HuH-7 (cell line): Measurements from ENCODE around the gene NCOA1.
"Not testable (repeated sequence)": the region's sequence is repeated elsewhere in the genome, so short reads cannot be mapped to it uniquely, and the experiment has no call there.

Experiments used
- DNase-seq: peaks from one replicate; pipeline ENCODE4 v3.0.0; 2011; ENCODE audit warnings: low spot score

The NCOA1 gene

GRCh38 chr2:24477229-24477628, 13.8 kb upstream of the NCOA1 start:
- DNase-seq: peak; percentile 15

DNA sequence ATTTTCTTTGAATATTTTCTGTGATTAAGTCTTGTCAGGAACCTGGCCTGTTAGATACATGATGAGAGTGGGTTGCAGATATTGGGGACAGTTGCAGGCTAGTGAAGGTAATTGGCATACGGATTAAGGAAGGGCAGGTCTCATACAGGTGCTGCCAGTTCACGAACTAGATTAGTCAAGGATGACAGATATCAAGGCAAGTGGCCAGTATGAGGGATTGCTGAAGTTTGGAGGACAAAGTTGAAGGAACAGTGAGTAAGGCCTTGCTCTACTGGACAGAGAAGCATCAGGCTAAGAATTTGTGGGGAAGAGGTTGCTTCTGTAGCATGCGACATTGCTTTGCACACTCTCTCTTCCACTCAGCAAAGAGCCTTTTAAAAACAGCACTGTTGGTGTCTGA, 12.8 kb upstream of the NCOA1 start:
- DNase-seq: no peak

DNA sequence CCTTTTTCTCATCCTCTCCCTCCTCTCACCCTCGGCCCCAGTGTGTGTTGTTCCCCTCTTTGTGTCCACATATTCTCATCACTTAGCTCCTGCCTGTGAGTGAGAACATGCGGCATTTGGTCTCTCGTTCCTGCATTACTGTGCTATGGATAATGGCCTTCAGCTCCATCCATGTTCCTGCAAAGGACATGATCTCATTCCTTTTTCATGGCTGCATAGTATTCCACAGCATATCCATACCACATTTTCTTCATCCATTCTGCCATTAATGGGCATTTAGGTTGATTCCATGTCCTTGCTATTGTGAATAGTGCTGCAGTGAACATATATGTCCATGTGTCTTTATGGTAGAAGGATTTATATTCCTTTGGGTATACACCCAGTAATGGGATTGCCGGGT, 10.8 kb upstream of the NCOA1 start:
- no peak for DNase-seq

DNA sequence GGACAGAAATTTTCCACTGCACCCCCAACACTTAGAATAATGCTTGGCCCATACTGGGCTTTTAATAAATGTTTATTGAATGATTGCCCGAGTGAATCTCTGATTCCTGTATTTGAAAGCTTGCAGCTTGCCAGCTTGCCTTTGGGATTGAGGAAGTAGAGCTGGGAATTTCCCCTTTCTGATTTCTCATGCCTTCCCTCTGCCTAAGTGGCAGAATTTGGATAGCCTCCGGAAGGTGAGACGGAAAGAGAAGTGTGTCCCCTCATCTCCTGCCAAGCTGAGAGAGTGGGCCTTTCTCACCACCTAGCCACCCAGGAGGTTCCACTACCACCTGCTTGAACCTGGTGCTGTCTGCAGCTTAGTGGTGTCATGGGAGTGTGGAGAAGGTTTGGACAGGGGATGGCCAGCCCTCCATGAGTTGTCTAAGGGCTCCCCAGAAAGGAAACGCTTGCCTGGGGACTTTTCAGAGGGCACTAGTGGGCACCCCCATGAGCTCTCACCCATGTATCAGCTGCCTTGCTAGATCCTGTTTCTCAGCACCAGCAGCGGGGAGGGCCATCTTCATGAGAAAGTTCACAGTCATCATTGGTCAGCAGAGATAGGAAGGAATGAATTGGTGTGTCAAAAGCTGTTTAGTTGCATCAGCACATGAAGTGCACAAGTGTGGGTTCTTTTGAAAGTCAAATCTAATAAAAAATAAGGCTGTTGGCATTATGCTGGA, 8.6 kb upstream of the NCOA1 start:
- DNase-seq: no peak

DNA sequence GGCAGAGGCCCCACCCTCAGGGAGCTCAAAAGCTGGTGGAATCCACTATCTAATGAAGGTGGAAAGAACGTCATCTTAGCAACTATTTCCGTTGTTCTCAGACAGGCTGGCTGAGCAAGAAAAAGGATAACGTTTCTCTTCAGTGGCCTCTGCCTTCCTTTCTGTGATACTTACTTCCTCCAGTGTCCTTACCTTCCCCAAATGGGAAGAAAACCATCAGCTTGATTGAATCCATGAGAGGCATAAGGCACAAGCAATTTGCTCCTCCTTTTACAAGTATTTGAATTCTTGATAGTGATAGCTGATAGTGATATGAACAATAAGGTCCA, 8.1 kb upstream of the NCOA1 start:
- no peak for DNase-seq

DNA sequence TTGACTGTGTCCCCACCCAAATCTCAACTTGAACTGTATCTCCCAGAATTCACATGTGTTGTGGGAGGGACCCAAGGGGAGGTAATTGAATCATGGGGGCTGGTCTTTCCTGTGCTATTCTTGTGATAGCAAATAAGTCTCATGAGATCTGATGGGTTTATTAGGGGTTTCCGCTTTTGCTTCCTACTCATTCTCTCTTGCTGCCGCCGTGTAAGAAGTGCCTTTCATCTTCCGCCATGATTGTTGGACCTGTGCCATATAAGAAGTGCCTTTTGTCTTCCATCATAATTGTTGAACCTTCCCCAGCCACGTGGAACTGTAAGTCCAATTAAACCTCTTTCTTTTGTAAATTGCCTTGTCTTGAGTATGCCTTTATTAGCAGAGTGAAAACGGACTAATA, 6.4 kb upstream of the NCOA1 start:
- not testable (repeated sequence) for DNase-seq

DNA sequence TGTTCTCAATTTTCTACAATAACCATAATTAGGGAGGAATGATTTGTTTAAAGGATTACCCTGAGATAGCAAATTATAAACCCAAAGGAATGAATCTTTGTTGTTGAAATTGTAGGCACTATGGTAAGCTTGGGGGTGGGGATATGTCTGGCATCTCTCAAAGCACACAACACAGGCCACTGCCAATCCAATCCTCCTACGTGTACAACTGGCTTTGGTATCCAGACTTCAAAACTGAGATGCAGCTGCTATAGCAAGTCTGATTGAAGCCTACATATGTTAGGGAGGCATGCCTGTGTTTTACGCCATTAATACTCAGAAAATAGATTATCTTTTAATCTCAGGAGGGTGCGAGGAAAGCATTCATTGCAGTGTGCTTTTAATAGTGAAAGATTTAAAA, 5.9 kb upstream of the NCOA1 start:
- DNase-seq: no peak

GRCh38 chr2:24486636-24487205, 4.3 kb upstream of the NCOA1 start:
- DNase-seq: peak; percentile 23

- DNase-seq: peak; percentile 23
These were observed 1.4 kb upstream of the NCOA1 start for GRCh38 chr2:24489465-24490180.

DNA sequence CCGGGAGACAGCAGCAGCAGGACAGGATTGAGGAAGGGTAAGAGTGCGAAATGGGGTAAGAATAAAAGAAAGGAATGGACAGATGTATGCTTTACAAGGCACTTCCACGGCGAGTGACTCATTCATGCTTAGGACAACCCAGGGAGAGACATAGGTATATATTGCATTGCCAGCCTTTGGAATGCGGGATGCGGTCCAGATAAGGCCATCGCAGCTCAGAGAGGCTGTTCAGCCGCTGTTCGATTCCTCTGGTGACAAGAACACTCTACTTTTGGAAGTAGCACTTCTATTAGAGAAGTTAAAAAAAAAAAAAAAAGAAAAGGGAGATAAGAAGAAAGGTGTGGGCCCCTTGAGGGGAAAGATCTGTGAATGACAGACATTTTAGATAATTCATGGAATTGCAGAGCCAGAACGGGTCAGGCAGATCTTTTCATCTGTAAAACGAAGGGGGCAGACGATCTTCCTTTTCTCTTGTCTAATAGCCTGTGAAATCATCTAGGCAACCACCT, 819 bp upstream of the NCOA1 start:
- peak; percentile 20 for DNase-seq

GRCh38 chr2:24491542-24492420, 727 bp downstream of the NCOA1 start:
- peak; percentile 56 for DNase-seq

GRCh38 chr2:24492421-24493279, 1.6 kb downstream of the NCOA1 start:
- peak; percentile 22 for DNase-seq

GRCh38 chr2:24493713-24494112, 2.7 kb downstream of the NCOA1 start:
- DNase-seq: no peak

DNA sequence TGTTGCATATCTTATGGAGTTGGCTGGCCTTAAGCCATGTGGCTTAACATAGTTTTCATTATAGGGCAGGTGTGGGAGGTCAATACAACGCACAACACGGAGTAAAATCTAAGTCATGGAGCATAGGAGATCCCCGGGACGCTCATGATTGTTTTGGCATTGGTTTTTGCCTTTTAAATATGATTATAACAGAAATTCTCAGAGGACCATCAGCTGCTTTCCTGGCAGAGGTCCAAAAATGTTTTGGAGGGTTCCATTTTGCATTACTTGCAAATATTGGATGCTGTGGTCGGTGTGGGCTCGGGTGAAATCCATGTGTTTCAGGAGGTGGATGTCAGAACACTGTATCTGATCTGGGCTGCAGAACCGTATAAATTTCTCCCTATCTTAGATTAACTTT, 3.4 kb downstream of the NCOA1 start:
- no peak for DNase-seq

DNA sequence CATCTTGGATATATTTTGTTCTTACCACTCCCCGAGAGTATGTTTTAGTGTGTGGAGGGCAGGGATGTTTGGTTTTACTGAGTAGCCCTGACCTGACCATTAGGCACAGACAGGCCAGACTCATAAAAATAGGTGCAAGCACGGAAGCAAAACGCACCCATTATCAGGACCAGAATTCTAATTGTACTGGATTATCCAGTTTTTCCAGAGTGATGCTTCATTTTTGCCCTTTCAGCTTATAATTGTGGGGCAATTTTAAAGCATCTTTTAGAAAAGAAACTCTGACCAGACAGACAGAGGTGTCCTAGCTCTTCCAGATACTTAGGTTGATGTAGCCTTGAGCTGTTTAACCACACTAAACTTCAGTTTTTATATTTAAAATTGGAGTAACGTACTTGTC, 4.4 kb downstream of the NCOA1 start:
- no peak for DNase-seq

GRCh38 chr2:24496959-24497358, 5.9 kb downstream of the NCOA1 start:
- no peak for DNase-seq

DNA sequence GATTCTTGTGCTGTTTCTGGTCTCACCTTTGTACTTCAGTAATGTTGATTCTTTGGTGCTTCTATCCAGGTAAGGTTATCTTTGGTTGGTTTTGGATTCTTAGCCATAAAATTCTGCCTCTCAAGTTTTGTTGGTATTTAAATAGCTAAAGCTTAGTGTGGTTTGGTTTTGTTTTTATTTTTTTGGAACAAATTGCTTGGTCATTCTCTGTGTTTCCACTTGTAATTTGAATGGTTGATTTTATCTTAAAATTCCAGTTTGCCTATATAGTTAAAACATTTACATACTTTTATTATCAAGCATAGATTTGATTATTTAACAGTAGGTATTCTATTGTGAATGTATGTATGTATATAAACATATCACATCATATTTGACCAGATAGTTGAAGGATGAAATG, 6.6 kb downstream of the NCOA1 start:
- no peak for DNase-seq

DNA sequence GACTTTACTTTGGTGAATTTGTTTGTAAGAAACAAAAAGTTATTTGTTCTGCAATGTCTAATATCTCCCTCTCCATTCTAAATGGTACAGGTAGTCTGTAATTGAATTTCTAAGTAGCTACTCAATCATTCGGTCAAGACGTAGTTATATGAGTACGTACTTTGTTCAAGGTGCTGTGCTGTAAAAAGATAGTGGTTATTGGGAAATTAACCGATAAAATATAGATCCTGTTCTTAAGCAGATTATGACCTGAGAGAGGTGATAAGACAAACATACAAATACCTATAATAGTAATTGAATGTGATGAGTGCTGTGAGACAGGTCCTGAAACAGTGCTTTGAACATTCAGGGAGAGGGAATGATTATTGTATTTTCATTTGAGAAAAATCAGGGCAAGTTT, 7.1 kb downstream of the NCOA1 start:
- DNase-seq: no peak

GRCh38 chr2:24501813-24502212, 10.8 kb downstream of the NCOA1 start:
- no peak for DNase-seq

GRCh38 chr2:24505534-24506275, 14.7 kb downstream of the NCOA1 start:
- DNase-seq: no peak

DNA sequence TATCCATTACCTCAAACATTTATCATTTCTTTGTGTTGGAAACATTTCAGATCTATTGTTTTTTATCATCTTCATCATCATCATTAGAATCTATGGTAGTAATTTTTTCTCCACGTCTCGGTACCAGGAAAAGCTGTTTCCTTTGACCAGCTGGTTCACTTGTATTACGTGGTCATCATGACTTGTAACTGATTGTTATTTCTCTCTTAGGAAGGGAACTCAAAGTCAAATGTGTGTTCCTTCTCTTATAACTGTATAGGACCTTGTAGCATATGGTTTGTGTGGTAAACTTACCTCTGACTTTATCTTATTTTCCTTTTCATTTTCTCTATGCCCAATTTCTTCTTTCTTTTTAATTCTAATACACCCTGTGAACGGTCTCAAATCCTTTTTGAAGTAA, 16.5 kb downstream of the NCOA1 start:
- no peak for DNase-seq
